A549 (cell line): ENCODE data around the gene SPATA6L. TPM values are rescaled to one million over a fixed set of nuclear protein-coding genes. Genes with fewer than 3 reads are reported as not detected.

Experiments
- ATAC-seq, 2 experiments: fragments of 200-7000 bp in 1 of 2; fragments of >200 bp in 1 of 2; cut with Nextera tagmentation in 1 of 2; cut with Tn5 transposase in 1 of 2; 3 replicates each; pipeline versions ENCODE4 v1.8.0 to v1.9.1; 2018 to 2020; ENCODE audit warnings: mild to moderate bottlenecking in 1 of 2, moderate library complexity in 1 of 2
- CTCF ChIA-PET: fragments of 300-600 bp; sonication (Branson Sonifier 250); formaldehyde crosslinking; extraction: SDS; loops from one replicate; lab custom pipeline; 2021; ENCODE audit warnings: antibody characterized with exemption, inconsistent platforms; lab: Yijun Ruan, JAX
- POLR2A ChIA-PET: fragments of 350-600 bp; formaldehyde crosslinking; extraction: SDS; loops from one replicate; lab custom pipeline; 2021; ENCODE audit warnings: antibody characterized with exemption, inconsistent platforms; lab: Yijun Ruan, JAX
- DNase-seq, 2 experiments: peaks; one replicate each; pipeline versions ENCODE4 v3.0.0 to v3.0.0-alpha.2; 2011 to 2016; ENCODE audit warnings: low read depth in 1 of 2, low spot score in 1 of 2
- FAIRE-seq: peaks from 2 replicates; lab custom pipeline; 2011; peaks lifted over from hg19 to GRCh38; lab: Jason Lieb, UNC
- H3K27ac ChIP-seq, 2 experiments: fragments of >200 bp; sonication (Bioruptor Twin); formaldehyde crosslinking; 3 replicates each; pipeline ENCODE4 v1.5.1; 2016 to 2017
- H3K4me1 ChIP-seq: fragments of >200 bp; sonication (Bioruptor Twin); formaldehyde crosslinking; 3 replicates; pipeline ENCODE4 v1.6.1; 2016
- H3K4me2 ChIP-seq: fragments of >200 bp; sonication (Bioruptor Twin); formaldehyde crosslinking; 3 replicates; pipeline ENCODE4 v1.6.1; 2016
- H3K4me3 ChIP-seq: fragments of >200 bp; sonication (Bioruptor Twin); formaldehyde crosslinking; 3 replicates; pipeline ENCODE4 v1.5.1; 2016
- H3K9me3 ChIP-seq: fragments of >200 bp; sonication (Bioruptor Twin); formaldehyde crosslinking; 3 replicates; pipeline ENCODE4 v1.6.1; 2016
- BHLHE40 ChIP-seq: IDR thresholded peaks from 2 replicates; pipeline ENCODE4 v1.6.1; 2012; ENCODE audit warnings: low read depth, low read length, inconsistent platforms
- CBX8 ChIP-seq: fragments of 200-600 bp; sonication (generic); IDR thresholded peaks from 2 replicates; pipeline ENCODE4 v1.6.1; 2016
- CHD2 ChIP-seq: fragments of 150-350 bp; IDR thresholded peaks from 2 replicates; pipeline ENCODE4 v1.6.1; 2014; ENCODE audit warnings: low read length; ENCODE audit not compliant: partially characterized antibody
- EHMT2 ChIP-seq: fragments of 200-600 bp; sonication (generic); IDR thresholded peaks from 2 replicates; pipeline ENCODE4 v1.6.1; 2016; ENCODE audit warnings: antibody characterized with exemption, low read depth, mild to moderate bottlenecking, moderate library complexity
- EP300 ChIP-seq, 2 experiments: fragments of >200 bp; sonication (Bioruptor Twin); formaldehyde crosslinking; IDR thresholded peaks; 2 replicates in 1 of 2; 3 replicates in 1 of 2; pipeline ENCODE4 v1.6.1; 2016 to 2017
- ESRRA ChIP-seq: fragments of 150-350 bp; IDR thresholded peaks from 2 replicates; pipeline ENCODE4 v1.6.1; 2014; ENCODE audit warnings: mild to moderate bottlenecking, low read length, borderline replicate concordance
- FOSL2 ChIP-seq, 2 experiments: fragments of 450-650 bp in 1 of 2; fragments of >200 bp in 1 of 2; sonication (Bioruptor Twin) in 1 of 2; formaldehyde crosslinking; IDR thresholded peaks; 2 replicates each; pipeline versions ENCODE4 v1.5.0 to v1.6.1; 2016 to 2020; ENCODE audit warnings: mild to moderate bottlenecking in 1 of 2, moderate library complexity in 1 of 2
- FOXS1 ChIP-seq: fragments of 250-450 bp; sonication (Bioruptor Pico); IDR thresholded peaks from 2 replicates; pipeline ENCODE4 v1.5.0; 2020; ENCODE audit warnings: mild to moderate bottlenecking, moderate library complexity
- HEYL ChIP-seq: fragments of 250-450 bp; sonication (Bioruptor Pico); IDR thresholded peaks from 2 replicates; pipeline ENCODE4 v1.8.0; 2021; ENCODE audit warnings: mild to moderate bottlenecking, moderate library complexity
- HOXB5 ChIP-seq: fragments of 250-450 bp; sonication (Bioruptor Pico); IDR thresholded peaks from 2 replicates; pipeline ENCODE4 v1.5.0; 2020; ENCODE audit warnings: mild to moderate bottlenecking, moderate library complexity
- JUNB ChIP-seq: fragments of >200 bp; sonication (Bioruptor Twin); formaldehyde crosslinking; IDR thresholded peaks from 2 replicates; pipeline ENCODE4 v1.6.1; 2016
- KDM1A ChIP-seq: fragments of 200-600 bp; sonication (generic); IDR thresholded peaks from 2 replicates; pipeline ENCODE4 v1.6.1; 2016; ENCODE audit warnings: low read depth, mild to moderate bottlenecking
- MAZ ChIP-seq: fragments of 150-350 bp; IDR thresholded peaks from 2 replicates; pipeline ENCODE4 v1.6.1; 2014; ENCODE audit warnings: antibody characterized with exemption, low read depth, low read length, borderline replicate concordance
- PHF8 ChIP-seq: fragments of 200-600 bp; sonication (generic); IDR thresholded peaks from 2 replicates; pipeline ENCODE4 v1.6.1; 2016; ENCODE audit warnings: low read depth, mild to moderate bottlenecking, antibody characterized with exemption, moderate library complexity, borderline replicate concordance
- RCOR1 ChIP-seq: fragments of 150-350 bp; IDR thresholded peaks from 2 replicates; pipeline ENCODE4 v1.6.1; 2014; ENCODE audit warnings: antibody characterized with exemption, low read length, low read depth
- RFX5 ChIP-seq: fragments of 450-650 bp; IDR thresholded peaks from 2 replicates; pipeline ENCODE4 v1.7.1; 2014; ENCODE audit warnings: antibody characterized with exemption, mild to moderate bottlenecking, moderate library complexity
- RNF2 ChIP-seq: fragments of 200-600 bp; sonication (generic); IDR thresholded peaks from 2 replicates; pipeline ENCODE4 v1.6.1; 2016; ENCODE audit warnings: low read depth, mild to moderate bottlenecking, antibody characterized with exemption, moderate library complexity, borderline replicate concordance
- TP53 ChIP-seq: fragments of 250-450 bp; sonication (Bioruptor Pico); IDR thresholded peaks from 2 replicates; pipeline ENCODE4 v1.5.0; 2021; ENCODE audit warnings: mild to moderate bottlenecking, moderate library complexity
- ZC3H11A ChIP-seq: fragments of 450-650 bp; IDR thresholded peaks from 2 replicates; pipeline ENCODE4 v1.6.1; 2014; ENCODE audit warnings: antibody characterized with exemption, mild to moderate bottlenecking
- ZFP36 ChIP-seq: fragments of 450-650 bp; IDR thresholded peaks from 2 replicates; pipeline ENCODE4 v1.6.1; 2014; ENCODE audit warnings: borderline replicate concordance; ENCODE audit not compliant: partially characterized antibody
- ZSCAN20 ChIP-seq: fragments of 250-450 bp; sonication (Bioruptor Pico); IDR thresholded peaks from 2 replicates; pipeline ENCODE4 v1.8.0; 2022; ENCODE audit warnings: mild to moderate bottlenecking, moderate library complexity
- WGBS: methylation state at CpG from one replicate; pipeline ENCODE4 v1.1.6; 2017; ENCODE audit errors: missing lambda C conversion rate; 5-methylcytosine and 5-hydroxymethylcytosine counted together
- polyA plus RNA-seq, 4 experiments: library from polyadenylated mRNA; depleted of rRNA in 3 of 4; stranded (reverse); fragments of >200 nt; fragmentation: RNase III in 1 of 4; extraction: RNeasy Plus Mini Kit Qiagen cat#74134 plus additional on column Dnase treatment in 1 of 4; gene quantifications; 2 replicates in 3 of 4; 3 replicates in 1 of 4; pipeline ENCODE4 v1.2.3, GENCODE V29; 2011 to 2017
- TF ChIP-seq, protein P1 (sequence below): IDR thresholded peaks from 2 replicates; pipeline ENCODE4 v1.6.1; 2012; ENCODE audit warnings: low read depth, borderline replicate concordance
- TF ChIP-seq, protein P2 (sequence below): fragments of 450-650 bp; IDR thresholded peaks from 2 replicates; pipeline ENCODE4 v1.6.1; 2014; ENCODE audit warnings: antibody characterized with exemption
- TF ChIP-seq, protein P3 (sequence below): fragments of 150-350 bp; IDR thresholded peaks from 2 replicates; pipeline ENCODE4 v1.6.1; 2014; ENCODE audit warnings: low read depth, mild to moderate bottlenecking, low read length
- TF ChIP-seq, protein P4 (sequence below): IDR thresholded peaks from 2 replicates; pipeline ENCODE4 v1.6.1; 2012

SPATA6L gene
- polyA plus RNA-seq, 2 of the 4 experiments (the other 2 are of a cell fraction) = 0.99 to 6.6 TPM

DNA sequence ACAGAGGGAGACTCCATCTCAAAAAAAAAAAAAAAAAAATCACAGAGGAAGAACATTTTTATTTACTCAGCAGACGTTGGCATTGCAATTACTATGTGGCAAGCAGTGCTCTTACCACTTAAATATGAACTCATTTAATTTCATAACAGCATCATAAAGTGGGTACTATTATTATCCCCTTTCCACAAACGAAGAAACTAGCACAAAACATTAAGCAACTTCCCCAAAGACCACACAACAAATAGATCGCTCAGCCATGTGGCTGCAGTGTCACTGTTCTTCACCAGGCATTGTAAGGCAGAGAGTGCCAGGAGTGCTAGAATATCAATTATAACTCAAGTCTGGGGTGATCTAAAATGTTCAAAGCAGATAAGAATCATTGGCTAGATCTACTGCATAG lies 74.0 kb downstream of the SPATA6L start:
- ChIA-PET CTCF (interaction anchor here (2.1 kb wide), 1 partner anchor 12 kb away, joined by 11 read pairs; no protein-coding TSS in a partner anchor), POLR2A (no interaction called here)
- H3K4me2 ChIP-seq = no peak overlapping the region
- FAIRE-seq = no peak
- no peaks in the 10 kb centered on the region for H3K4me1 ChIP-seq
- no peak for DNase-seq
- H3K27ac ChIP-seq = no peak overlapping the region
- no peak for ATAC-seq
- no peak for TF ChIP-seq HEYL (CRISPR knock-in tag)
- no peak for TF ChIP-seq HOXB5 (CRISPR knock-in tag)
- TF ChIP-seq ZFP36 = no peak
- TF ChIP-seq MAZ = no peak
- H3K4me3 ChIP-seq = no peak overlapping the region
- WGBS = 57% methylated on average over 3 of the region's 3 CpGs
- H3K9me3 ChIP-seq = no peaks in the 10 kb centered on the region

DNA sequence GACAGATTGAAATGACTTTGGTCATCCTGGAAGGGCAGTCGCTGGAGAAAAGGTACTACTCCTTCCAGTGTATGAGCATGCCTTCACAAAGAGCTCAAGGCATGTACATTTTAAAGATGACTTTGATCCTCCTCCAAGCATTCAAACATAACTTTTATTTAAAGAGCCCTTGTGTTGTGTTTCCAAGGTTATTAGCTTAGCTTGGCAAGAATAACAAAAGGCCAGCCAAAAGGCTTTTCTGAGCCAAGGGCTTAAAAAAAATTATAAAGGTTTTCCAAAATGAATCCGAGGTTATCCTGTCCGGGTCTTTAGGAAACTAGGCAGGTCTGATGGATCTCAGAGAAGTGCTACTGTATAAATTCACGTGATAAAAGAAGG lies 75.2 kb downstream of the SPATA6L start:
- ATAC-seq (no peak), DNase-seq (no peak), FAIRE-seq (no peak)
- ChIA-PET POLR2A (no interaction called here), CTCF (interaction anchor here (2.1 kb wide), 1 partner anchor 13 kb away, joined by 11 read pairs; no protein-coding TSS in a partner anchor)
- Histone ChIP-seq H3K4me1 (no peaks in the 10 kb centered on the region), H3K27ac (no peak overlapping the region), H3K4me3 (no peak overlapping the region), H3K9me3 (no peaks in the 10 kb centered on the region), H3K4me2 (no peak overlapping the region)
- TF ChIP-seq HOXB5 (CRISPR knock-in tag) = no peak
- TF ChIP-seq EHMT2 = no peak
- TF ChIP-seq PHF8 = no peak
- no peak for TF ChIP-seq ESRRA
- no peak for TF ChIP-seq KDM1A
- TF ChIP-seq, protein P1, sequence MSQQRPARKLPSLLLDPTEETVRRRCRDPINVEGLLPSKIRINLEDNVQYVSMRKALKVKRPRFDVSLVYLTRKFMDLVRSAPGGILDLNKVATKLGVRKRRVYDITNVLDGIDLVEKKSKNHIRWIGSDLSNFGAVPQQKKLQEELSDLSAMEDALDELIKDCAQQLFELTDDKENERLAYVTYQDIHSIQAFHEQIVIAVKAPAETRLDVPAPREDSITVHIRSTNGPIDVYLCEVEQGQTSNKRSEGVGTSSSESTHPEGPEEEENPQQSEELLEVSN = no peak
- TF ChIP-seq ZC3H11A = no peak
- no peak for TF ChIP-seq RFX5
- no peak for TF ChIP-seq TP53 (CRISPR knock-in tag)
- 69% methylated on average over 4 of the region's 4 CpGs for WGBS

DNA sequence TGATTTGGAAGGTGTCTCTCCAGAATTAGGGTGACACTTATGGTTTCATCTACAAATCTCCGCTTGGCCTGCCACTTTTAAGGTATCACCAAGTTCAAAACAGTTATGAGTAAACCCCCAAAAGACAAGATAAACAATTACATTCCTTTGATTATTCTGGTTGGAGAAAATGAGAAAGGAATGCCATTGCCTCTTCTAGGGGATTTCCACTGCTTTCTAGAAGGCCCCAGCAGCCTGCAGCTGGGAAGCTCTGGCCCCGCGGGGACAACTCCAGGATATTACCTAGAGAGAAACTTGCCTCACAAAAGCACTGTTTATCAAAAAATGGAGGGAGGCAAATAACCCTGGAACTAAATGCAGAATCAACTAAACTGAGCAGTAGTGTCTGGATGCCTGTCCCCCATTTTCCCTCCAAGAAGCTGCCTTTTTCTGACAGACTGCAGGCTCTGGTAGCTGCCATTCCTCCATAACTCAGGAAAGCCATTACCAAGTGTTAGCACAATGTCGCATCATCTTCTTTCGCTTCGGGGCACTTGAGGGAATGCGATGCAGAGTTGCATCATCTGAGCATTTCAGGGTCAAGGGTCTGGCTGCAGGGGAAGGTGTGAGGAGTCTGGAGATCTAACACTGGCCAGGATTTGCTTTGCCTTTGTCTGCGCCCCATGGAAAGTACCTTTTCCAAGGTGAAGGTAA lies 75.7 kb downstream of the SPATA6L start:
- Histone ChIP-seq H3K4me1 (no peaks in the 10 kb centered on the region), H3K4me2 (no peak overlapping the region), H3K9me3 (no peaks in the 10 kb centered on the region), H3K4me3 (no peak overlapping the region), H3K27ac (no peak overlapping the region)
- CTCF ChIA-PET = interaction anchor here (2.1 kb wide), 1 partner anchor 13 kb away, joined by 11 read pairs; no protein-coding TSS in a partner anchor
- ATAC-seq = no peak
- 88% methylated on average over 8 of the region's 8 CpGs for WGBS
- DNase-seq = no peak
- FAIRE-seq = no peak
- POLR2A ChIA-PET = no interaction called here
- TF ChIP-seq RCOR1 (no peak), FOXS1 (no peak), CBX8 (no peak), CHD2 (no peak), BHLHE40 (no peak), RNF2 (no peak)
- TF ChIP-seq, all 56 proteins: peak for 0

DNA sequence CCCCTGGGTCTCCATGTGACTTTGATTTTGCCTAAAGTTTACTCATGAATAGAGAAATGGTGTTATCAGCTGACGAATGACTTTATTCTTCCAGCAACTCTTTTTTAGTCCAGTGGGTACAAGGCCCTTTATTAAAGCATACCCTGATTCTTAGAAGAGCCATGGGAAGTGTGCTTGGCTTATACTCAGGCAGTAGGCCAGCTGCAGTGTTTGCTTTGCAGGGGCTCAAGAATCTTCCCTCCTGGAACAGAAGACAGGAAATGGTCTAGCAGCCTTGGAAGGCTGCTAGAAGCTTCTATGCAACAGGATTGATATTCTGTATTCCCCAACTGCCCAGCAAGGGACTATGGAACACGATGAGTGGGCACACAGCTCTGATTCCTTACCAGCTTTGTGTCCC lies 77.6 kb downstream of the SPATA6L start:
- 67% methylated on average over 2 of the region's 2 CpGs for WGBS
- TF ChIP-seq, protein P2, sequence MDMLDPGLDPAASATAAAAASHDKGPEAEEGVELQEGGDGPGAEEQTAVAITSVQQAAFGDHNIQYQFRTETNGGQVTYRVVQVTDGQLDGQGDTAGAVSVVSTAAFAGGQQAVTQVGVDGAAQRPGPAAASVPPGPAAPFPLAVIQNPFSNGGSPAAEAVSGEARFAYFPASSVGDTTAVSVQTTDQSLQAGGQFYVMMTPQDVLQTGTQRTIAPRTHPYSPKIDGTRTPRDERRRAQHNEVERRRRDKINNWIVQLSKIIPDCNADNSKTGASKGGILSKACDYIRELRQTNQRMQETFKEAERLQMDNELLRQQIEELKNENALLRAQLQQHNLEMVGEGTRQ = no peak
- TF ChIP-seq RFX5 = no peak
- no peak for TF ChIP-seq ZSCAN20
- no peak for TF ChIP-seq HOXB5 (CRISPR knock-in tag)
- TF ChIP-seq EP300 (IDR thresholded peaks at IDR 0.05) = no peak
- TF ChIP-seq FOSL2 (IDR thresholded peaks at IDR 0.05) = no peak
- no peak for TF ChIP-seq FOSL2 (CRISPR knock-in tag; IDR thresholded peaks at IDR 0.05)
- TF ChIP-seq, protein P3, sequence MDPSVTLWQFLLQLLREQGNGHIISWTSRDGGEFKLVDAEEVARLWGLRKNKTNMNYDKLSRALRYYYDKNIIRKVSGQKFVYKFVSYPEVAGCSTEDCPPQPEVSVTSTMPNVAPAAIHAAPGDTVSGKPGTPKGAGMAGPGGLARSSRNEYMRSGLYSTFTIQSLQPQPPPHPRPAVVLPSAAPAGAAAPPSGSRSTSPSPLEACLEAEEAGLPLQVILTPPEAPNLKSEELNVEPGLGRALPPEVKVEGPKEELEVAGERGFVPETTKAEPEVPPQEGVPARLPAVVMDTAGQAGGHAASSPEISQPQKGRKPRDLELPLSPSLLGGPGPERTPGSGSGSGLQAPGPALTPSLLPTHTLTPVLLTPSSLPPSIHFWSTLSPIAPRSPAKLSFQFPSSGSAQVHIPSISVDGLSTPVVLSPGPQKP = no peak
- TF ChIP-seq, protein P4, sequence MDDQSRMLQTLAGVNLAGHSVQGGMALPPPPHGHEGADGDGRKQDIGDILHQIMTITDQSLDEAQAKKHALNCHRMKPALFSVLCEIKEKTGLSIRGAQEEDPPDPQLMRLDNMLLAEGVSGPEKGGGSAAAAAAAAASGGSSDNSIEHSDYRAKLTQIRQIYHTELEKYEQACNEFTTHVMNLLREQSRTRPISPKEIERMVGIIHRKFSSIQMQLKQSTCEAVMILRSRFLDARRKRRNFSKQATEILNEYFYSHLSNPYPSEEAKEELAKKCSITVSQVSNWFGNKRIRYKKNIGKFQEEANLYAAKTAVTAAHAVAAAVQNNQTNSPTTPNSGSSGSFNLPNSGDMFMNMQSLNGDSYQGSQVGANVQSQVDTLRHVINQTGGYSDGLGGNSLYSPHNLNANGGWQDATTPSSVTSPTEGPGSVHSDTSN = no peak
- TF ChIP-seq, protein P1 = no peak
- no peak for TF ChIP-seq JUNB

More for the DNA sequence above, 77.6 kb downstream of the SPATA6L start:
- DNase-seq = no peak
- Histone ChIP-seq H3K4me3 (no peak overlapping the region), H3K4me2 (no peak overlapping the region), H3K27ac (no peak overlapping the region), H3K4me1 (no peaks in the 10 kb centered on the region), H3K9me3 (no peaks in the 10 kb centered on the region)
- ChIA-PET POLR2A (interaction anchor here (0.6 kb wide), 3 partner anchors 12 to 55 kb away, joined by 3 to 5 read pairs (median 4); no protein-coding TSS in a partner anchor), CTCF (interaction anchor here (1.2 to 1.3 kb wide), 2 partner anchors 16 to 127 kb away, joined by 3 to 4 read pairs; no protein-coding TSS in a partner anchor)
- no peak for FAIRE-seq
- ATAC-seq = no peak
